H1 (cell line): ENCODE results near the gene CSF3. TPM values are rescaled to one million over a fixed set of nuclear protein-coding genes. Genes with fewer than 3 reads are reported as not detected.

Source experiments
- CBX5 ChIP-seq: fragments of 300-800, 300-1000 bp; sonication (generic); IDR thresholded peaks from 2 replicates; pipeline ENCODE4 v1.7.1; 2016; ENCODE audit warnings: antibody characterized with exemption, low read length, low read depth
- EZH2 ChIP-seq: fragments of 200-600 bp; sonication (generic); IDR thresholded peaks from 2 replicates; pipeline ENCODE4 v1.7.1; 2012; ENCODE audit warnings: low read depth, mild to moderate bottlenecking, moderate library complexity, low read length, inconsistent platforms; ENCODE audit not compliant: severe bottlenecking
- GABPA ChIP-seq: IDR thresholded peaks from 2 replicates; pipeline ENCODE4 v1.6.1; 2011; ENCODE audit warnings: mild to moderate bottlenecking, low read length, moderate library complexity, borderline replicate concordance; ENCODE audit not compliant: insufficient read depth
- KDM5A ChIP-seq: fragments of 200-600 bp; IDR thresholded peaks from 2 replicates; pipeline ENCODE4 v1.7.1; 2012; ENCODE audit warnings: mild to moderate bottlenecking, low read length, inconsistent platforms, mixed read lengths
- SIX5 ChIP-seq: IDR thresholded peaks from 2 replicates; pipeline ENCODE4 v1.6.1; 2011; ENCODE audit warnings: mild to moderate bottlenecking, low read depth, low read length
- TAF1 ChIP-seq: IDR thresholded peaks from 2 replicates; pipeline ENCODE4 v1.6.1; 2011; ENCODE audit warnings: mild to moderate bottlenecking, low read depth, low read length
- YY1 ChIP-seq: IDR thresholded peaks from 2 replicates; pipeline ENCODE4 v1.6.1; 2011; ENCODE audit warnings: low read depth, mild to moderate bottlenecking, low read length
- polyA plus RNA-seq, 7 experiments: library from polyadenylated mRNA; depleted of rRNA in 3 of 7; stranded (reverse) in 5 of 7; unstranded in 2 of 7; fragments of >200 nt in 5 of 7; fragments of 200-250 nt in 2 of 7; gene quantifications; 1 replicate in 5 of 7; 2 replicates in 1 of 7; 4 replicates in 1 of 7; pipeline versions ENCODE4 v1.2.1 to v1.2.3, GENCODE V29; 2011 to 2013; ENCODE audit warnings: missing spikeins in 2 of 7, mixed read lengths in 2 of 7
- total RNA-seq: library from RNA; stranded (reverse); fragmentation: NEBNext Ultra II Directional; extraction: Animal tissue kit (Norgen Biotek cat#: 25700); gene quantifications from 2 replicates; pipeline ENCODE4 v1.2.1, GENCODE V29; 2021

Gene CSF3
- total and polyA plus RNA-seq, 2 of the 8 experiments (the other 6 are each of a cell fraction or from before 2014, with no cell fraction given): 0.03 TPM; not detected in 1

- TF ChIP-seq KDM5A: no peak
- no peak for TF ChIP-seq YY1
- no peak for TF ChIP-seq GABPA
- no peak for TF ChIP-seq EZH2
- no peak for TF ChIP-seq SIX5
- no peak for TF ChIP-seq CBX5
- TF ChIP-seq TAF1: no peak
- TF ChIP-seq, all 59 proteins: peak for 0
Measured at GRCh38 chr17:39966771-39967170, 48.5 kb upstream of the CSF3 start (continued).
